Loucy (cell line): ENCODE measurements around the gene PAN2.

Experiments used
- H2AFZ ChIP-seq: fragments of 200-600 bp; sonication (generic); 2 replicates; pipeline ENCODE4 v1.6.0; 2016; ENCODE audit warnings: antibody characterized with exemption, mild to moderate bottlenecking, low read length, moderate library complexity
- H3F3A ChIP-seq: fragments of 200-600 bp; 2 replicates; pipeline ENCODE4 v1.6.0; 2016; ENCODE audit warnings: antibody characterized with exemption, low read depth, mild to moderate bottlenecking
- H3K27me3 ChIP-seq: fragments of 200-600 bp; sonication (generic); 2 replicates; pipeline ENCODE4 v1.6.1; 2014; ENCODE audit warnings: low read length, mild to moderate bottlenecking; ENCODE audit not compliant: insufficient read depth, poor library complexity, severe bottlenecking
- H3K36me3 ChIP-seq: fragments of 200-600 bp; sonication (generic); 2 replicates; pipeline ENCODE4 v1.6.1; 2016; ENCODE audit warnings: low read length; ENCODE audit not compliant: insufficient read depth
- H3K4me1 ChIP-seq: fragments of 200-600 bp; sonication (generic); 2 replicates; pipeline ENCODE4 v1.5.1; 2014; ENCODE audit warnings: low read length, mild to moderate bottlenecking; ENCODE audit not compliant: insufficient read depth, poor library complexity, severe bottlenecking
- H3K4me2 ChIP-seq: fragments of 200-600 bp; sonication (generic); 2 replicates; pipeline ENCODE4 v1.6.0; 2014; ENCODE audit warnings: antibody characterized with exemption, low read length, low read depth, mild to moderate bottlenecking; ENCODE audit not compliant: poor library complexity, severe bottlenecking
- H3K4me3 ChIP-seq: fragments of 200-600 bp; sonication (generic); 2 replicates; pipeline ENCODE4 v1.5.1; 2014; ENCODE audit warnings: low read length, mild to moderate bottlenecking, mixed read lengths; ENCODE audit not compliant: poor library complexity, severe bottlenecking
- H3K79me2 ChIP-seq: fragments of 200-600 bp; sonication (generic); 2 replicates; pipeline ENCODE4 v1.6.1; 2014; ENCODE audit warnings: low read length; ENCODE audit not compliant: insufficient read depth
- H3K9ac ChIP-seq: fragments of 200-600 bp; sonication (generic); 2 replicates; pipeline ENCODE4 v1.6.0; 2014; ENCODE audit warnings: mild to moderate bottlenecking, low read depth, low read length, moderate library complexity; ENCODE audit not compliant: poor library complexity, severe bottlenecking
- H3K9me2 ChIP-seq: fragments of 200-600 bp; sonication (generic); replicated peaks from 2 replicates; pipeline ENCODE4 v1.6.1; 2016; ENCODE audit warnings: low read depth, low read length, mixed read lengths
- H3K9me3 ChIP-seq: fragments of 200-600 bp; sonication (generic); 2 replicates; pipeline ENCODE4 v1.6.1; 2014; ENCODE audit warnings: mild to moderate bottlenecking, antibody characterized with exemption, low read length, low read depth; ENCODE audit not compliant: insufficient read depth
- H4K20me1 ChIP-seq: fragments of 200-600 bp; sonication (generic); 2 replicates; pipeline ENCODE4 v1.6.0; 2014; ENCODE audit warnings: antibody characterized with exemption, low read length, mild to moderate bottlenecking; ENCODE audit not compliant: insufficient read depth, poor library complexity, severe bottlenecking
- EZH2phosphoT487 ChIP-seq: fragments of 200-600 bp; IDR thresholded peaks from 2 replicates; pipeline ENCODE4 v1.6.1; 2018; ENCODE audit warnings: antibody characterized with exemption, mild to moderate bottlenecking, moderate library complexity, borderline replicate concordance
- TF ChIP-seq, protein P1 (sequence below): fragments of 200-600 bp; sonication (generic); conservative IDR thresholded peaks from 2 replicates; pipeline ENCODE4 v1.5.1; 2014; ENCODE audit warnings: mild to moderate bottlenecking, antibody characterized with exemption, low read length

The PAN2 gene

DNA sequence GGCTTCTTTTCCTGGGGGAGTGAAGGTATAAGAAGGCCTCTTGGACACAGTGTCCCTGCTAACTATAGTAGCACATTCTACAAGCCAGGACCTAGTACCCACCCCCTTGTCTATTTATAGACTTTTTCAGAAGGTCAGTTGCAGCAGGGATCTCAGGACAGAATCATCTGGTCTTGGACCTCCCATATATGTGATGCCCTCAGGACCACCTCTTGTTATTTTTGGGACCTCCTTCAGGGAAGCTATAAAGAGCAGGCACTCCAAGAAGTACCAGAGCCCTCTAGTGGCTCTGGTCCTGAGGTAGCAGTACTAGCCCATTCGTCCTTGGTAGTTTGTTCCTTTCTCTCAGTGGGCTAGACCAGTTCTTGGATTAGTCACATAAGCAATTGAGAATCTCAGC, 62.8 kb downstream of the PAN2 start:
- H3K36me3 ChIP-seq: peaks cover 52% of the 10 kb centered on the region
- TF ChIP-seq EZH2phosphoT487: no peak
- TF ChIP-seq, protein P1, sequence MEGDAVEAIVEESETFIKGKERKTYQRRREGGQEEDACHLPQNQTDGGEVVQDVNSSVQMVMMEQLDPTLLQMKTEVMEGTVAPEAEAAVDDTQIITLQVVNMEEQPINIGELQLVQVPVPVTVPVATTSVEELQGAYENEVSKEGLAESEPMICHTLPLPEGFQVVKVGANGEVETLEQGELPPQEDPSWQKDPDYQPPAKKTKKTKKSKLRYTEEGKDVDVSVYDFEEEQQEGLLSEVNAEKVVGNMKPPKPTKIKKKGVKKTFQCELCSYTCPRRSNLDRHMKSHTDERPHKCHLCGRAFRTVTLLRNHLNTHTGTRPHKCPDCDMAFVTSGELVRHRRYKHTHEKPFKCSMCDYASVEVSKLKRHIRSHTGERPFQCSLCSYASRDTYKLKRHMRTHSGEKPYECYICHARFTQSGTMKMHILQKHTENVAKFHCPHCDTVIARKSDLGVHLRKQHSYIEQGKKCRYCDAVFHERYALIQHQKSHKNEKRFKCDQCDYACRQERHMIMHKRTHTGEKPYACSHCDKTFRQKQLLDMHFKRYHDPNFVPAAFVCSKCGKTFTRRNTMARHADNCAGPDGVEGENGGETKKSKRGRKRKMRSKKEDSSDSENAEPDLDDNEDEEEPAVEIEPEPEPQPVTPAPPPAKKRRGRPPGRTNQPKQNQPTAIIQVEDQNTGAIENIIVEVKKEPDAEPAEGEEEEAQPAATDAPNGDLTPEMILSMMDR: peak; percentile 69
- no peak overlapping the region for H3K9ac ChIP-seq
- no peaks in the 10 kb centered on the region for H3K9me3 ChIP-seq
- H3K4me1 ChIP-seq: peaks cover 19% of the 10 kb centered on the region
- no peak overlapping the region for H3K4me2 ChIP-seq
- no peaks in the 10 kb centered on the region for H3K27me3 ChIP-seq
- H3K4me3 ChIP-seq: no peak overlapping the region
- peaks cover 19% of the 10 kb centered on the region; the same call in 1 of the 2 replicates for H3K79me2 ChIP-seq
- no peak overlapping the region for H2AFZ ChIP-seq
- H3K9me2 ChIP-seq: no peaks in the 10 kb centered on the region
- no peaks in the 10 kb centered on the region for H4K20me1 ChIP-seq
- no peaks in the 10 kb centered on the region for H3F3A ChIP-seq

DNA sequence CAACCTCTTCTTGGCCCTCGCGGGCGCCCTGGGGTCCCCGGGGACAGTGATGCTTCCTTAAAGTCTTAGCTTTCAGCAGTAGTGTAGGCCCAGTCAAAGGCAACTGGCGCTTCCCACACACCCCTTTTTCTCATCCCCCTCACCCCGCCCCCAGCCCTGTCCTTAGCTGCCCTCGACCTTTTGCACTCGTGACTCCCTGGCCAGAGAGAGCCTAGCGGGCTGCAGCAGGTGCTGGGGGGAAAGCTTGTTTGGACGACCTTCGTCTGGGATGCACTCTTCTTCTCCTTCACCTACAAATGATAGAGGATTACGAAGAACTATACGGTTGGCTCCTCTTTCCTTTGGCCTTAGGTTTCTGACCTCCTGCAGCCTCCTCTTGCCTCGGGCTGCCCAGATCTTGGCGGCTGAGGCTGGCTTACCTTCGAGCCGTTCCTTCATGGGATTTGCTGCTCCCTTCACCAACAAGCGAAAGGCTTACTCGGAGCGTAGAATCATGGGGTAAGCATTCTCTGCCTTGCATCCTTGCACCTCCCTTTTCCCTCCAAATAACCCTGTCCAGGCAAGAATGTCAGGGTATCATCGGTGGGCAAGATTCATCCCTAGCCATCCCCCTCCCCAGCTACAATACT, 66.2 kb downstream of the PAN2 start:
- TF ChIP-seq, protein P1: no peak
- no peak for TF ChIP-seq EZH2phosphoT487
- Histone ChIP-seq H3K27me3 (no peaks in the 10 kb centered on the region), H3K9me3 (no peaks in the 10 kb centered on the region), H3F3A (no peaks in the 10 kb centered on the region), H3K4me2 (peak overlapping the region; percentile 68), H3K4me3 (peak overlapping the region; percentile 85), H2AFZ (peak overlapping the region; percentile 91), H3K36me3 (peaks cover 19% of the 10 kb centered on the region; the same call in 1 of the 2 replicates), H3K9me2 (no peaks in the 10 kb centered on the region), H3K79me2 (peaks cover 19% of the 10 kb centered on the region; the same call in 1 of the 2 replicates), H4K20me1 (no peaks in the 10 kb centered on the region), H3K4me1 (peaks cover 19% of the 10 kb centered on the region), H3K9ac (peak overlapping the region; percentile 75)

DNA sequence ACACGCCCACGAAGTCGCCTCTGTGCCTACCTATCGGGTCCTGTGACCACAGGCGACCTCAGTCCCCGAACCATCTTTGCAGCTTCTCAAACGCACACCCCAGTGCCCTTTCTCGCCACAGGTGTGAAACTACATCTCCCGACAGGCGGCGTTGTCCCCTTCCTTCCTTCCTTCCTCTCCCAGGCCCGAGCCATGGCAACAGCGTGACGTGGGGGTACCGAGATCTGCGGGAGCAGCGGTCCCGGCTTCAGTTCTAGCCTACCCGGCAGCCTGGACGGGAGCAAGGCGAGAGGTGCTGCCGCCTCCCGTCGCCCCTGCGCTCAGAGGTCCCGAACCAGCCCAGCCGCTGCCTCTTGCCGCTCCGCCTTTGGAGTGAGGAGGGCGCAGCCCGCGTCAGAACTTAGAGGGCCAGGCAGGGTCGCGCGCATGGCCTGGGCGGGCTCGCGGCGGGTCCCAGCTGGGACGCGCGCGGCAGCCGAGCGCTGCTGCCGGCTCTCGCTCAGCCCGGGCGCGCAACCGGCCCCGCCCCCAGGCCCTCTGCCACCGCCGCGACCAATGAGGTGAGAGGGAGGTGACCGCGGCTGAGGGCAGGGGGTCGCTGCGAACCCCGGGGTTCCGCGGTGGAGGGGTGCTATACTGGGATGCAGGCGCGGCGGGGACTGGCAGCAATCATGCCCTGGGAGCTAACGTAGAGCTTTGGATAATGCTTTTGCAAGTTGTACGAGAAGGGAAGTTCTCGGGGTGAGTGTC, 66.9 kb downstream of the PAN2 start, which contains the start of gene COQ10A:
Gene COQ10A (plus strand): TSS at position 250 of the 750 bp plus-strand sequence. CDS start 177 bp downstream, at position 427.
- no peaks in the 10 kb centered on the region for H3F3A ChIP-seq
- H3K4me2 ChIP-seq: peak within 1 kb of the TSS; percentile 68
- H3K9me3 ChIP-seq: no peaks in the 10 kb centered on the region
- H4K20me1 ChIP-seq: no peaks in the 10 kb centered on the region
- TF ChIP-seq, protein P1: peak; percentile 41
- no peak for TF ChIP-seq EZH2phosphoT487
- H3K4me1 ChIP-seq: peaks cover 19% of the 10 kb centered on the region
- no peaks in the 10 kb centered on the region for H3K9me2 ChIP-seq
- no peaks in the 10 kb centered on the region for H3K27me3 ChIP-seq
- H3K79me2 ChIP-seq: peaks cover 19% of the 10 kb centered on the region; the same call in 1 of the 2 replicates
- peak within 1 kb of the TSS; percentile 75 for H3K9ac ChIP-seq
- H3K36me3 ChIP-seq: peaks cover 14% of the 10 kb centered on the region; the same call in 1 of the 2 replicates
- H3K4me3 ChIP-seq: peak within 1 kb of the TSS; percentile 85
- H2AFZ ChIP-seq: peak within 1 kb of the TSS; percentile 91
